KMS-11 (cell line): ENCODE measurements around the gene ORMDL1.
A peak's percentile ranks its signal among the peaks of the same experiment; 100 is the strongest.

Source experiments
- H2AFZ ChIP-seq: fragments of 200-600 bp; sonication (generic); 2 replicates; pipeline ENCODE4 v1.6.1; 2016; ENCODE audit warnings: antibody characterized with exemption, mixed run types, low read depth
- H3K27ac ChIP-seq: fragments of 200-600 bp; sonication (generic); 2 replicates; pipeline ENCODE4 v1.6.1; 2016; ENCODE audit warnings: mild to moderate bottlenecking, mixed run types
- H3K27me3 ChIP-seq: fragments of 200-600 bp; sonication (generic); 2 replicates; pipeline ENCODE4 v1.6.1; 2017; ENCODE audit warnings: mild to moderate bottlenecking, low read depth, mixed run types, moderate library complexity; ENCODE audit not compliant: insufficient read depth
- H3K36me3 ChIP-seq: fragments of 200-600 bp; sonication (generic); 2 replicates; pipeline ENCODE4 v1.6.1; 2017; ENCODE audit warnings: mild to moderate bottlenecking, mixed run types; ENCODE audit not compliant: insufficient read depth
- H3K4me1 ChIP-seq: fragments of 200-600 bp; sonication (generic); 2 replicates; pipeline ENCODE4 v1.6.1; 2016; ENCODE audit warnings: mild to moderate bottlenecking, low read depth, mixed run types; ENCODE audit not compliant: poor library complexity, severe bottlenecking
- H3K4me2 ChIP-seq: fragments of 200-600 bp; sonication (generic); 2 replicates; pipeline ENCODE4 v1.7.0; 2016; ENCODE audit warnings: mild to moderate bottlenecking, mixed run types
- H3K4me3 ChIP-seq: fragments of 200-600 bp; sonication (generic); IDR thresholded peaks from 2 replicates; pipeline ENCODE4 v1.6.1; 2017; ENCODE audit warnings: low read depth, low read length, mixed read lengths; ENCODE audit not compliant: insufficient read depth
- H3K79me2 ChIP-seq: fragments of 200-600 bp; sonication (generic); 2 replicates; pipeline ENCODE4 v1.6.1; 2016; ENCODE audit warnings: low read depth, mixed run types; ENCODE audit not compliant: insufficient read depth
- H3K9ac ChIP-seq: fragments of 200-600 bp; sonication (generic); 2 replicates; pipeline ENCODE4 v1.6.1; 2016; ENCODE audit warnings: mild to moderate bottlenecking, mixed run types
- H4K20me1 ChIP-seq: fragments of 200-600 bp; sonication (generic); 2 replicates; pipeline ENCODE4 v1.6.1; 2016; ENCODE audit warnings: mild to moderate bottlenecking, mixed run types; ENCODE audit not compliant: insufficient read depth
- CTCF ChIP-seq: fragments of 200-600 bp; sonication (generic); conservative IDR thresholded peaks from 2 replicates; pipeline ENCODE4 v1.6.1; 2017; ENCODE audit warnings: low read depth, mild to moderate bottlenecking, antibody characterized with exemption, low read length, moderate library complexity, mixed read lengths

Gene ORMDL1

GRCh38 chr2:189756311-189756952 lies 27.7 kb downstream of the ORMDL1 start:
- H3K4me1 ChIP-seq, result peaks cover 5% of the 10 kb centered on the region
- no peaks in the 10 kb centered on the region for H3K36me3 ChIP-seq
- no peak for TF ChIP-seq CTCF
- H2AFZ ChIP-seq, result no peak overlapping the region
- H3K27ac ChIP-seq, result no peak overlapping the region
- H3K4me3 ChIP-seq, result no peak overlapping the region
- H4K20me1 ChIP-seq, result no peaks in the 10 kb centered on the region
- H3K9ac ChIP-seq, result no peak overlapping the region
- H3K4me2 ChIP-seq, result no peak overlapping the region
- H3K79me2 ChIP-seq, result peaks cover 4% of the 10 kb centered on the region; the same call in 1 of the 2 replicates
- no peaks in the 10 kb centered on the region for H3K27me3 ChIP-seq

- Histone ChIP-seq H3K9ac (no peak overlapping the region), H3K4me2 (no peak overlapping the region), H4K20me1 (no peaks in the 10 kb centered on the region), H2AFZ (no peak overlapping the region), H3K27me3 (no peaks in the 10 kb centered on the region), H3K79me2 (no peaks in the 10 kb centered on the region), H3K4me3 (no peak overlapping the region), H3K27ac (no peak overlapping the region), H3K36me3 (no peaks in the 10 kb centered on the region), H3K4me1 (no peaks in the 10 kb centered on the region)
- peak; percentile 84 for TF ChIP-seq CTCF
These were observed 33.0 kb downstream of the ORMDL1 start for GRCh38 chr2:189751080-189751658.

GRCh38 chr2:189729430-189729829 lies 54.7 kb downstream of the ORMDL1 start:
- no peak for TF ChIP-seq CTCF
- Histone ChIP-seq H3K4me2 (no peak overlapping the region), H3K4me3 (no peak overlapping the region), H3K27me3 (no peaks in the 10 kb centered on the region), H2AFZ (no peak overlapping the region), H3K27ac (no peak overlapping the region), H3K9ac (no peak overlapping the region), H3K4me1 (no peaks in the 10 kb centered on the region), H3K36me3 (no peaks in the 10 kb centered on the region), H4K20me1 (no peaks in the 10 kb centered on the region), H3K79me2 (no peaks in the 10 kb centered on the region)

- Histone ChIP-seq H3K79me2 (no peaks in the 10 kb centered on the region), H3K4me1 (no peaks in the 10 kb centered on the region), H3K36me3 (no peaks in the 10 kb centered on the region), H3K9ac (no peak overlapping the region), H3K4me3 (no peak overlapping the region), H3K27me3 (no peaks in the 10 kb centered on the region), H3K27ac (no peak overlapping the region), H2AFZ (no peak overlapping the region), H4K20me1 (no peaks in the 10 kb centered on the region), H3K4me2 (no peak overlapping the region)
- no peak for TF ChIP-seq CTCF
These were observed 57.3 kb downstream of the ORMDL1 start for GRCh38 chr2:189726849-189727248.
